ENCODE measurements around the gene RPL32.
A peak's percentile ranks its signal among the peaks of the same experiment; 100 is the strongest.
"Not testable (repeated sequence)": the region's sequence is repeated elsewhere in the genome, so short reads cannot be mapped to it uniquely, and the experiment has no call there.

Gene RPL32

DNA sequence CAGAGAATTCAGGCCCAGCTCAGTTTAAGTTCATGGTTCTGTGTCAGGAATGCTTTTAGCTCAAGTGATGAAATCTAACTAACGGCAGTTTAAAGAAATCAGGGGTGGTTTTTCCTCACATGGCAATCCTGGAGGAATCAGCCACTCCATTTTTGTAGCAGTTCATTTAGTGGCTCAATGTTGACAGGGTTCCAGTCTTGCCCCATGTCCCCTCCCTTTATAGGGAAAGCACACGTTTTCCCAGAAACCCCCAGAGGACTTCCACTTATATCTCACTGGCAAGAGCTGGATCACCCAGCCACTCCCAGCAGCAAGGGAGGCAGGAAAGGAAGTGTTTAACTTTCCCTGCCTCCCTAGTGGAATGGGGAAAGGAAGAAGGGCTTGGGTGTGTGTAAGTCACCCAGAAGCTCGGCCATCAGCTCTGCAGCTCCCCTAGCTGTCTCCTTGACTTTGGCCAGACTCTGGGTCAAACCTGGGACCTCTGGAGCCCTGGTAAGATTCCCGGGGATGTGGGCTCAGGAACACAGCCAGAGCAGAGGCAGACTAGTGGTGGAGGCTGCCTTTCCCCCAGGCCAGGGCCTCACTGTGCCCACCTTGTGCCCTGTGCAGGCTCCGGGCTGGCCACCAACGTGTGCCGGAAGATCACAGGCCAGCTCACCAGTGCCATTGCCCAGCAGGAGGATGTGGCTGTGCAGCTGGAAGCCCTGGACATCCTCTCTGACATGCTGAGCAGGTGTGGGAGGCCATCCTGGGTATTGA is 33.6 kb downstream of the RPL32 start:
- no peak for DNase-seq

DNA sequence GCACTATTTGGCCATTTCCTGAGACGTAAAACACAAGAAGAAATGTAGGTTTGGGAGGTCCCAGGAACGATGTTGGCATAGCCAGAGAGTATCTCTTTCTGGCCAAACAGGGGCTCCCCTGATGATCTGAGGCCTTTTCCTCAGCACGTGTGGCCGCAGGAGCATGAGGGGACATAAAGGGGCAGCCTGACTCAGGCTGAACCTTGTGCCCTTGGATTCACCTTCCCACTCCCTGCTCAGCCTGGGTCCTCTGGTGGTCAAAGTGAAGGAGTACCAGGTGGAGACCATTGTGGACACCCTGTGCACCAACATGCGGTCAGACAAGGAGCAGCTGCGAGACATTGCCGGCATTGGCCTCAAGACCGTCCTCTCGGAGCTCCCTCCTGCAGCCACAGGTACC is 34.3 kb downstream of the RPL32 start:
- DNase-seq, result no peak

DNA sequence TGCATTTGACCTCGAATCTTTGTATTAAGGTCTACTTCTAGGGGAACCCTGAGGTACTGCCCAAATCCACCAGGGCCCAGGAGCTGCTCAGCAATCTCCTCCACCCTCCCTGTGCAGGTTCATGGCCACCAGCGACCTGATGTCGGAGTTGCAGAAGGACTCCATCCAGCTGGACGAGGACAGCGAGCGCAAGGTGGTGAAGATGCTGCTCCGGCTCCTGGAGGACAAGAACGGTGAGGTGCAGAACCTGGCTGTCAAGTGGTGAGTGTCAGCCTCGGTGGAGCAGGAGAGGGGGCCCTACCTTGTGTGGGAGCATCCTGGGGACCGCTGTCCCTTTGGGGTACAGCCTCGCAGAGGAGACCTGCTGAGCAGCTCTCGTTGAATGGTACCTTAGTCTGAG is 38.0 kb downstream of the RPL32 start:
- no peak for DNase-seq

DNA sequence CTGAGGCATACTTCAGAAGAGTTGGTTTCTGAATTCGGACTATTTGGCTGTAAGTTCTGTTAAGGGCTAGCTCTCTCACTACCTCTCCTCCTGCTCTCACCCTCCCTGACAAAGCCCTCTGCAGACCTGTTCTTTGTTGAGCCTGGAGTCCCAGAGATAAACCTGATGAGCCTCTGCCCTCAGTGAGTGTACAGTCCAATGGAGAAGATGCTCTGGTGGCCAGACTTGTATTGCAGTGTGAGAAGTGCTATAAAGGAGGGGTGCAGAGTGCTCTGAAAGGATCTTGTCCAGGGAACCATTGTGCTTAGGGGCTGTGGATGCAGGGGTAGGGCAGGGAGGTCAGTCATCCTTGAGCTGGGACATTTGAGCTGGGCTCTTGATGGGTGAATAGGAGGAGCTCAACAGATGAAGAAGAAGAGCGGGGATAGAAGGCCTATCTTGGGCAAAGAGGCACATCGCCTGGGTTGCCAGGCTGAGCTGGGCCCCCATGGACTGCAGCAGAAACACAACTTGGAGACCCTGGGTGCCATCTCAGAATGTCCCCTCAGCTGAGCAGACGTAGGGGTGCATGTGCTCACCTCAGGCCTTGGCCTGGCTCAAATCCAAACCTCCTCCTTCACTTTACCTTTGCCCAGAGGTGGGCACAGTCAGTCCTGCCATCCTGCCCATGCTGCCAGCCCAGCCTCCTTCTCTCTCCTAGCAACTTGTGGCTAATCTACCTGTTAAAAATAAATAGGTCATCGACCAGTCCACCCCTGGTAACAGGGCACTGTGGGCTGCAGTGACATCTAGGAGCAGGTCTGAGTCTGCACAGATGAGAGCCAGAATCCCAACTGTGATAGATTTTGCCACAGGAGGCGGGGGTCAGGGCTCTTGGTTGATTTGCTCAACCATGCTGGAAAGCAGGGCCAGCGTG is 41.6 kb downstream of the RPL32 start:
- DNase-seq, result no peak

DNA sequence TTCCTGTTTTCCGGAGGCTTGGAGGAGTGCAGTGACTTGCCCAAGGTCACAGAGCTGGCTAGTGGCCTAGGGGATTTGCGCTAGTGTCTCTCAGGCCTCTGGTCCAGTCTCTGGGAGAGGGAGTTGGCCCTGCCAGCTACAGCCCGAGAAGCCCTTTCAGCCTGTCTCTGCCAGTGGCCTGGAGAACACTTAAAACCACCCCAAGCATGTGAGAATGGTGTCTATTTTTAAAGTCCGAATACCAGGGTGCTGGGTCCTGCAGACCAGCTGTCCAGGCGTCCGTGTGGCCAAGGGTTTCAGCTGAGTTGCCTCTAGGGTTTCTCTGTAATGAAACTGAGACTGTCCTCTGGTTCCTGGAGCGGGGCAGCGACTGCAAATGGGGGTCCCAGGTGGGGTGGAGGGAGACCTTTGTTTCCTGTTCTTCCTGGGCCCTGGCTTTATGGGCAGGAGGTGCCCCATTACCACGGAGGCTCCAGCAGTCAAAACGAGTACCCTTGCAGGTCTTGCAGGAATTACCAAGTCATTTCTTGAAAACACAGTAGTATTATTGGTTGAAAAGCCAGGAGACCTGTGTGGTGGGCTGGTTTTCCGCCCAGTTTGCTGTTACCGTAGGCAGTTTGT is 42.7 kb downstream of the RPL32 start:
- DNase-seq, result no peak

DNA sequence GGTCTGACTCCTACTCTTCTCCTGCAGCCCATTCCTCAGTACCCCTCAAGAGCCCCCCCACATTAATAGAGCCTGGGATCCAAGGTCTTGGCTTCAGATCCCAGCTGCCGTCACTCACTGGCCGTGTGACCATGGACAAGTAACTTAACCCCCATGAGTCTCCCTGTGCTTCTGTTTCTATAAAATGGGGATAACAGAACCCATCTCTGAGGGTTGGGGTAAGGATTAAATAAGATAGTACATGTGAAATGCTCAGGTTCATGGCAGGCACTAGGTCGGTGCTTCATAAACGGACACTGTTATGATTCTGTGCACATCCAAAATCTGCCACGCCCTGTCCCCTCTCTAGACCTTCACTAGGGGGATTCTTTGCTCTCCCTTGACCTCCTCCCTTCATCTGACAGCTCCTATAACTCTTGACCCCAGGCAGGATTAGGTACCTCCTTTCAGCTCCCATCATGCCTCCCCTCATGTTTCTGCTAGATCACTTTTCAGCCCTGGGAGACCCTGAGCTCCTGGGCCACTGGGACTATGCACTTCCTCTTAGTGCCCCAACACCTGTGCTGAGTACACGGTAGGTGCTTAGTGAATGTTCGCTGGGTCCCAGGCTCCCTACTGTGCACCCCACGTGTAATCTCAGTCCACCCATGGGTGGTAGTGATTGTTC is 43.3 kb downstream of the RPL32 start:
- no peak for DNase-seq

DNA sequence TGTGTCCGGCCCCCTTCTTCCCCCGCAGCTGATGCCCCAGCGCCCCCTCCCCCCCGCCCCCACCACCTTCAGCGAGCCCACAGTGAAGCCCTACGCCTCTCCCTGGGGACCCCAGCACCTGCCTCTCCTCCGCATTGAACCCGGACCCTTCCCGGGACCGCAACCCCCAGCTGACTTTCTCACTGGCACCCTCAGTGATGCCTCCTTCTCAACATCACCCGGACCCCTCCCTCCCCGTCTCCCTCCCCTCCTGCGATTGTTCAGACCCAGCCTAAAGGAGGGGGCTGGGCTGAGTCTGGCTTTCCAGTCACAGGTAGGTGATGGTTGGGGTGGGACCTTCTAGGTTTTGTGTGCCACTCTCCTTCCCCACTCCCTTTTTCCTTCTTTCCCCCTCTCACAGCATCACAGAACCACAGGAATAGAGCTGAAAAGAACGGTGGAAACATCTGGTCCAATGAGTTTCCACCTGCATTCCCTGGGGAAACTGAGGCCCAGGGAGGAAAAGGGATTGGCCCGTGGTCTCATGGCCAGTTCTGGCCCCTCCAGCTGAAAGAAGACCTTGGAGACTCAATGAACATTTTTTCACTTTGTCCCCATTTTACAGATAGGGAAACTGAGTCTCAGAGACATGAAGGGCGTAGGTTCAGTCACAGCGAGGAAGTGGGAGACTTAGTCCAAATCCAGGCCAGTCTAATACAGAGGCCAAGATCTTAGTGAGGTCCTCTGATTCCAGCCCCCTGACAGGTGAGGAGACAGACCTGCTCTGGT is 44.1 kb downstream of the RPL32 start:
- no peak for DNase-seq

DNA sequence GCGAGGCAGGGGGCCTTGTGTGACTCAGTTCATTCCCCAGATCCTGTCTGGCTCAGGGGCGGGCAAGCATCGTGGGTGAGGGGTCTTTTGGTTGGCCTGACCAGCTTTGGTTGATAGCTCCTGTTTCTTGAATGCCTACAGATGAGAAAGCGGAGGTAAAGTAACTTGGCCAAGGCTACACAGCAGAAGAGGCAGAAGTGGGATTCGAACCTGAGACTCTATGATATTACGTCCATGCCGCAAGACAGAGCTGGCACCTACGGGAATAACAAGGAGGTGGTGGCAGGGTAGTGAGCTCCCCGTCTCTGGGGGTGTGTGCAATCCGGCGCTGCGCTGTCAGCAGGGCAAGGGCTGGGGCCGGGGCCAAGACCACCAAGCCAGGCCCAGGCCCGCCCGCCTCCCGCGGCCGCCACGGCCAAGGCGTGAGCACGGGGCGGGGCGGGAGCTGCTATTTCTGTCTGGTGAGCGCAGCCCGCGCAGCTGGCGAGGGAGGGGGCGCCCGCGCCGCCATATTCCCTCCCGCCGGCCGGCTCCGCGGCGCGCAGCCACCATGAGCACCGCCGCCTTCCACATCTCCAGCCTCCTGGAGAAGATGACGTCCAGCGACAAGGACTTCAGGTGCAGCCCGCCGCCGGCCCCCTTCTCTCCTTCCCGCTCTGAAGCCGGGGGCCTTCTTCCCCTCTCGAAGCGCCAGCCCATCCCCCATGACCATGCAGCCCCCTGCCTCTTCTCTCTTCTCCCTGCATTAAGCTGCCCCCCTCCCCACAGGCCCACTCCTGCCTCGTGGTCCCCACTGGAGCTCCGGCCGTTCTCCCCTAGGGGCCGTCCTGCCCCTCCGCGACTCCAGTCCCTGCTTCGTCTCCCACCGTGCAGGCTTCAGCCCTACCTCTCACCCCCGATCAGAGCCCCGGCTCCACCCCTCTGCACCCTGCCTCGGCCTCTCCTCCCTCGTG is 44.9 kb downstream of the RPL32 start, which contains the start of gene CAND2:
TSS of gene CAND2 (plus strand) at position 510 of the 953 bp plus-strand sequence. CDS start at position 551, 41 bp downstream.
- DNase-seq, result peak; percentile 46 to 64

DNA sequence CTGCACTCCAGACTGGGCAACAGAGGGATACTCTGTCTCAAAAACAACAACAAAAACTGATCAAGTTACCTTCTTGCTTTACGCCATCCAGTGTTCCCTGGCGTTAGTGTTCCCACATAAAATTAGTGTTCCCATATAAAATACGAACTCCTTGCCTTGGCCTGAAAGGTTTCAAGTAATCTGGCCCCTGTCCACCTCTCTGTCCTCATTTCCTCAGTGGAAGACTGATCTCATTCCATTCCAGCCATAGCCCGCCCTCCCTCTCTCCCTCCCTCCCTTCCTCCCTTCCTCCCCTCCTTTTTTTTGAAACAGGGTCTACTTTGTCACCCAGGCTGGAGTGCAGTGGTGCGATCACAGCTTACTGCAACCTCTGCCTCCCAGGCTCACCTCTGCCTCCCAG is 47.7 kb downstream of the RPL32 start:
- no peak for DNase-seq

DNA sequence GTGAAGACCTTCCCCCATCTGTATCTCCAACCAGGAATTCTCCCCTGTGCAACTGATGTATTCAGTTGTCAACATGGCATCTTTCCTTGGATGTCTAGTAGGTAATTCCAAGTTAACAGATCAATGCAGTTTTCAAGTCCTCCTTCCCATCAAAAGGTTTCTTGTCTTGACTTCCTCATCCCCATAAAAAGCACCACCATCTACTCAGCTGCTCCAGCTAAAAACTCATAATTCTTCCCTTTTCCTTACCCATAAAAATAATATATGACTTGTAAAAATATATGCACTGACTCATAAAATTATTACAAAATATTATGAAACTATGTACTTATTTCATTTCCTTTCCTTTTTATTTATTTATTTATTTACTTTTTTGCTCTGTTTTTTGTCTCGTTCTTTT is 49.9 kb downstream of the RPL32 start:
- no peak for DNase-seq

DNA sequence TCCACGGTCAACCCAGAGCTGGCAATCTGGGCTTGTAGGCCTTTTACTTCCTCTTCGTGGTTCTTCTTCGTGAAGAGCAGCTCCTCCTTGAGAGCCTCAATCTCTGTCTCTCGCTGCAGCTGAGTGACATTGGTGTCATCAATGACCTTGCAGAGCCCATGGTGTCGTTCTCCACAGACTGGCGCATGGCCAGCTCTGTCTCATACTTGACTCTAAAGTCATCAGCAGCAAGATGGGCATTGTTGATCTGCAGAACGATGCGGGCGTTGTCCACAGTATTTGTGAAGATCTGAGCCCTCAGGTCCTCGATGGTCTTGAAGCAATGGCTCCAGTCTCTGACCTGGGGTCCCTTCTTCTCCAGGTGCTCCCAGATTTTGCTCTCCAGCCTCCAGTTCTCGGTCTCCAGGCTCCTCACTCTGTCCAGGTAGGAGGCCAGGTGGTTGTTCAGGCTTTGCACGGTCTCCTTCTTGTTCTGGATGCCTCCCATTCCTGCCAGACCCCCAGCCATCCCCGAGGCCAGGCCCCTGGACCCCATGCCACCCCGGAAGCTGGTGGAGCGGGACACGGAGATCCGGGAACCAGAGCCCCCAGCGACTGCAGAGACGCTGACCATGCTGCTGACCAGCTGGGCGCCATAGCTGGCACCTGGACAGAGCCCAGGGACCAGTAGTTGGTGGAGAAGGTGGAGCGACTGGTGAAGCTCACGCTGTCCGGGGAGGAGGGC is 53.2 kb downstream of the RPL32 start:
- DNase-seq, result not testable (repeated sequence)

DNA sequence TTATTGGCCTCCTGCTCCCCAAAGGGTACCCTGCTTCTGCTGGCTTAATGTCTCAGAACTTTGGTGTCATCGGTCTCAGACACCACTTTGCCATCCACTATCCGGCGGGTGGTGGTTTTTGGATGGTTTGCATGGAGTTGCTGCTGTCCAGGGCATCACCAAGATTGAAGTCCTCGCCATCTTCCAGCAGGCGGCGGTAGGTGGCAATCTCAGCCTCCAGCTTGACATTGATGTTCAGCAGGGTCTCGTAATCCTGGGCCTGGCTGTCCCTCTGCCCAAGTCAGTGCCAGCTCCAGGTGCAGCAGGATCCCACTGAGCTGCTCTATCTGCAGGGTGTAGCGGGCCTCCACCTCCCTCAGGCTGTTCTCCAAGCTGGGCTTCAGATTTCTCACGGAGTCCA is 54.0 kb downstream of the RPL32 start:
- DNase-seq, result peak; percentile 85

DNA sequence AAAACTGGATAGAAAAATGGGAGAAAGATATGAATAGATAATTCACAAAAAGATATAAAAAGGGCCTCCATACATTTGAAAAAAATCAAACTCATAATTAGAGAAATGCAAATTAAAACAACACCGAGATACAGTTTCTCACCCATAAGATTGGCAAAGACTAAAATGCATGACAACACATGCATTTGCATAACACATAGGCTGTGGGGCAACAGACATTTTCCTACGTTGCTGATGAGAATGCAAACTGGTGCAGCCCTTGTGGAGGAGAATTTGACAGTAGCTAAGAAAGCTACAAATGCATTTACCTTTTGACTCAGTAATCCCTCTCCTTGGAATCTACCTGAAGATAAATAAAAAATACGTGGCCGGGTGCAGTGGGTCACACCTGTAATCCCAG is 56.3 kb downstream of the RPL32 start:
- no peak for DNase-seq

Data from activated T-cell treated with anti-CD3 and anti-CD28 coated beads, Interleukin-2, amount 50 U/mL, for 48 hours (primary cell).